CD4-positive, alpha-beta T cell (primary cell): ENCODE results near the gene RIPOR2. TPM values are rescaled to one million over a fixed set of nuclear protein-coding genes. Genes with fewer than 3 reads are reported as not detected.

Experiments used
- ATAC-seq: fragments of 200-7000 bp; cut with Tn5 transposase; one replicate; pipeline ENCODE4 v1.10.0; 2022; ENCODE audit warnings: mild to moderate bottlenecking; ENCODE audit not compliant: poor library complexity
- CTCF ChIA-PET: fragments of 350-600 bp; sonication (Branson Sonifier 250); formaldehyde crosslinking; loops from one replicate; lab custom pipeline; 2021; ENCODE audit warnings: antibody characterized with exemption, inconsistent platforms; lab: Charles Lee
- POLR2A ChIA-PET: fragments of 350-600 bp; sonication (Branson Sonifier 250); formaldehyde crosslinking; loops from one replicate; lab custom pipeline; 2021; ENCODE audit warnings: antibody characterized with exemption, inconsistent platforms; lab: Charles Lee
- DNase-seq, 14 experiments: peaks; one replicate each; pipeline ENCODE4 v3.0.0-alpha.2; 2013 to 2020; ENCODE audit warnings: mixed read lengths in 2 of 14
- H3K27ac ChIP-seq, 2 donors: one replicate each; pipeline versions ENCODE4 v1.5.1 to v1.7.0; 2013; ENCODE audit warnings: low read length in 2 of 2, low read depth in 1 of 2, mild to moderate bottlenecking in 1 of 2
- H3K27me3 ChIP-seq, 2 experiments: 1 replicate in 1 of 2; 2 replicates in 1 of 2; pipeline versions ENCODE4 v1.6.1 to v1.7.0; 2013; ENCODE audit warnings: low read length in 2 of 2, control low read depth in 1 of 2, mild to moderate bottlenecking in 1 of 2, moderate library complexity in 1 of 2; ENCODE audit not compliant: insufficient read depth in 2 of 2, control insufficient read depth in 1 of 2
- H3K36me3 ChIP-seq: one replicate; pipeline ENCODE4 v1.6.1; 2013; ENCODE audit warnings: low read length, control low read depth; ENCODE audit not compliant: insufficient read depth
- H3K4me1 ChIP-seq: one replicate; pipeline ENCODE4 v1.6.1; 2013; ENCODE audit warnings: low read length, control low read depth; ENCODE audit not compliant: insufficient read depth
- H3K4me3 ChIP-seq: one replicate; pipeline ENCODE4 v1.5.1; 2013; ENCODE audit warnings: mild to moderate bottlenecking, low read length, moderate library complexity
- H3K9me3 ChIP-seq, 2 experiments: 1 replicate in 1 of 2; 2 replicates in 1 of 2; pipeline versions ENCODE4 v1.6.1 to v1.7.0; 2013; ENCODE audit warnings: low read length in 2 of 2, mild to moderate bottlenecking in 2 of 2, control low read depth in 1 of 2, moderate library complexity in 1 of 2; ENCODE audit not compliant: control insufficient read depth in 1 of 2, insufficient read depth in 1 of 2
- H3K27ac Mint-ChIP-seq: one replicate; pipeline ENCODE4 v1.8.0; 2020; ENCODE audit warnings: mixed read lengths
- H3K27me3 Mint-ChIP-seq: one replicate; pipeline ENCODE4 v1.8.0; 2021; ENCODE audit warnings: mixed read lengths
- H3K36me3 Mint-ChIP-seq: one replicate; pipeline ENCODE4 v1.8.0; 2021; ENCODE audit warnings: low read depth, mixed read lengths
- H3K4me1 Mint-ChIP-seq: one replicate; pipeline ENCODE4 v1.8.0; 2021; ENCODE audit warnings: low read depth, mixed read lengths
- H3K4me3 Mint-ChIP-seq: one replicate; pipeline ENCODE4 v1.8.0; 2020; ENCODE audit warnings: mild to moderate bottlenecking, mixed read lengths
- H3K9me3 Mint-ChIP-seq: one replicate; pipeline ENCODE4 v1.8.0; 2020; ENCODE audit warnings: mixed read lengths
- intact Hi-C, 2 experiments: fragments of 100-400 bp; cut with DNase I in 1 of 2; cut with micrococcal nuclease in 1 of 2; formaldehyde crosslinking; loops; one replicate each; pipeline versions ENCODE4 v1.15.1 to v1.9.0; 2023 to 2025; cut with DNase I, micrococcal nuclease
- total RNA-seq, 174 experiments: library from RNA in 2 of 174; stranded (reverse) in 2 of 174; gene quantifications; one replicate each; pipeline ENCODE4 v1.2.3 and lab custom pipeline; 2021 to 2026
- TF ChIP-seq, protein P1 (sequence below): fragments of 200-600 bp; IDR thresholded peaks from one replicate; pipeline ENCODE4 v1.8.0; 2022; ENCODE audit warnings: antibody characterized with exemption, mild to moderate bottlenecking

RIPOR2 gene
- total RNA-seq, 2 experiments from 2014 or later = 123 to 129 TPM

DNA sequence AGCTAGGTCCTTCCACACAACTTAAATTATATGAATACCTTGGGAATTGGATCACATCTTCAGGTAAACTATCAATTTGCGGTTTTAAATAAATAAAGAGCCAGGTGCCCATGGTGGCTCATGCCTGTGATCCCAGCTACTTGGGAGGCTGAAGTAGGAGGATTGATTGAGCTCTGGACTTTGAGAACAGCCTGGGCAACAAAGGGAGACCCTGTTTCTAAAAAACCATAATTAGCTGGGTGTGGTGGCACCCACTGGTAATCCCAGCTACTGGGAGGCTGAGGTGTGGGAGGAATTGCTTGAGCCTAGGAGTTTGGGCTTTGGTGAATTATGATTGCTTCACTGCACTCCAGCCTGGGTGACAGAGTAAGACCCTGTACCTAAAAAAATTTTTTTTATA lies 157.6 kb downstream of the RIPOR2 start:
- Histone ChIP-seq H3K9me3 (no peaks in the 10 kb centered on the region), H3K4me1 (peaks cover 15% of the 10 kb centered on the region), H3K36me3 (peaks cover 12% of the 10 kb centered on the region), H3K27me3 (no peaks in the 10 kb centered on the region), H3K27ac (no peak overlapping the region), H3K4me3 (no peak overlapping the region)
- no peaks in the 10 kb centered on the region for H3K27me3 Mint-ChIP-seq
- POLR2A ChIA-PET = interaction anchor here (0.6 to 1.3 kb wide), 2 partner anchors 57 to 1759 kb away, joined by 3 read pairs; no protein-coding TSS in a partner anchor
- H3K4me1 Mint-ChIP-seq = peaks cover 34% of the 10 kb centered on the region
- CTCF ChIA-PET = no interaction called here
- peaks cover 31% of the 10 kb centered on the region for H3K36me3 Mint-ChIP-seq
- H3K9me3 Mint-ChIP-seq = no peaks in the 10 kb centered on the region
- ATAC-seq (no peak), DNase-seq (no peak)
- TF ChIP-seq, protein P1, sequence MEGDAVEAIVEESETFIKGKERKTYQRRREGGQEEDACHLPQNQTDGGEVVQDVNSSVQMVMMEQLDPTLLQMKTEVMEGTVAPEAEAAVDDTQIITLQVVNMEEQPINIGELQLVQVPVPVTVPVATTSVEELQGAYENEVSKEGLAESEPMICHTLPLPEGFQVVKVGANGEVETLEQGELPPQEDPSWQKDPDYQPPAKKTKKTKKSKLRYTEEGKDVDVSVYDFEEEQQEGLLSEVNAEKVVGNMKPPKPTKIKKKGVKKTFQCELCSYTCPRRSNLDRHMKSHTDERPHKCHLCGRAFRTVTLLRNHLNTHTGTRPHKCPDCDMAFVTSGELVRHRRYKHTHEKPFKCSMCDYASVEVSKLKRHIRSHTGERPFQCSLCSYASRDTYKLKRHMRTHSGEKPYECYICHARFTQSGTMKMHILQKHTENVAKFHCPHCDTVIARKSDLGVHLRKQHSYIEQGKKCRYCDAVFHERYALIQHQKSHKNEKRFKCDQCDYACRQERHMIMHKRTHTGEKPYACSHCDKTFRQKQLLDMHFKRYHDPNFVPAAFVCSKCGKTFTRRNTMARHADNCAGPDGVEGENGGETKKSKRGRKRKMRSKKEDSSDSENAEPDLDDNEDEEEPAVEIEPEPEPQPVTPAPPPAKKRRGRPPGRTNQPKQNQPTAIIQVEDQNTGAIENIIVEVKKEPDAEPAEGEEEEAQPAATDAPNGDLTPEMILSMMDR = no peak
- H3K27ac Mint-ChIP-seq = no peak overlapping the region
- H3K4me3 Mint-ChIP-seq = no peak overlapping the region
- intact Hi-C loops = loop anchor here in 1 of 2 experiments (5.0 kb wide), 2 partner anchors 249 to 294 kb away; no protein-coding TSS in a partner anchor

DNA sequence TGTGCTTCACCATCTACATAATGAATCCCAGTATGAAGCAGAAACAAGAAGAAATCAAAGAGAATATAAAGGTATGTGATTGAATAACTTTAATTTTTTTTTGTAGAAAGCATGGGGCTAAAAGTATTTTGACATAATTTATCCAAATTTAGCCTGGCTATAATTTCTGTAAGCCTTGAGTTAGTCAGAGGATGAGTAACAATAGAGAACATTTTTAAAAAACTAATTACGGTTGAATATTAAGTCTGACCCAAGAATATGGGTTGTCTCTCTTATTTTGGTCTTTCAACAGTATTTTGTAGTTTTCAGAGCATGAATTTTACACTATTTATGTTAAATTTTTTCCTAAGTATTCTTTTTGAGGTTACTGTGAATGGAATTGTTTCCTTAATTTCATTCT lies 158.5 kb downstream of the RIPOR2 start:
- H3K4me3 Mint-ChIP-seq = peak overlapping the region; percentile 20
- no peaks in the 10 kb centered on the region for H3K27me3 Mint-ChIP-seq
- H3K27ac ChIP-seq = no peak overlapping the region
- peaks cover 15% of the 10 kb centered on the region for H3K4me1 ChIP-seq
- no peaks in the 10 kb centered on the region for H3K9me3 Mint-ChIP-seq
- no peaks in the 10 kb centered on the region for H3K9me3 ChIP-seq
- ATAC-seq (no peak), DNase-seq (no peak)
- no peak overlapping the region for H3K27ac Mint-ChIP-seq
- peaks cover 34% of the 10 kb centered on the region for H3K4me1 Mint-ChIP-seq
- ChIA-PET POLR2A (no interaction called here), CTCF (no interaction called here)
- no peaks in the 10 kb centered on the region for H3K27me3 ChIP-seq
- peaks cover 12% of the 10 kb centered on the region for H3K36me3 ChIP-seq
- H3K36me3 Mint-ChIP-seq = peaks cover 25% of the 10 kb centered on the region
- TF ChIP-seq, protein P1 = no peak
- no peak overlapping the region for H3K4me3 ChIP-seq
- intact Hi-C loops = loop anchor here in 1 of 2 experiments (5.0 kb wide), 2 partner anchors 250 to 295 kb away; no protein-coding TSS in a partner anchor

DNA sequence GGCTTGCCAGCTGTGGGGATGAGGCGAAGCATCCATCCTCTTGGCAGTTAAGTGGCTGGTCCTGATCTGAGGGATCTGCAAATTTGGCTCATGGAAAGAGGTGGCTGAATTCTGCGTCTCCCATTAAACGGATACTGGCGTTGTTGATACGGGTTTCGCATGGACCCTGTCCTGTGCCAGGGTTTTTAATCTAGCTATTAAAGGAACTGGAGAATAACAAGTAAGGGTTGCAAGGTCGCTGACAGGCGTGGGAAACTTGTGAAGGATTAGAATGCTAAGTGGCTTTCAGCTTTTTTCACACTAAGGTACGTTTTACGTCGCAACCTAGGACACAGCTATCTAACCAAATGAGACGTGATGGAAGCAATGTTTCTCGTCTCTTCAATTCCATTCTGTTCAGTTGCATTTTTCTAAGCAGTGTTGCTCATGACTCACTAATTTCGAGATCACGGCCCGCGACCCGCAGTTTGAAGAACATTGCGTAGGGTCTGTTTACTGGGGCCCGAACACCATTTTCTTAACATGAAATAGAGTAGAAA lies 160.2 kb downstream of the RIPOR2 start:
- Mint-ChIP-seq H3K27ac (peak overlapping the region; percentile 99), H3K4me1 (peaks cover 34% of the 10 kb centered on the region), H3K36me3 (peaks cover 18% of the 10 kb centered on the region), H3K27me3 (no peaks in the 10 kb centered on the region), H3K9me3 (no peaks in the 10 kb centered on the region), H3K4me3 (peak overlapping the region; percentile 99)
- CTCF ChIA-PET = interaction anchor here (1.3 kb wide), 2 partner anchors 54 to 237 kb away, joined by 4 to 5 read pairs; no protein-coding TSS in a partner anchor
- peaks cover 3% of the 10 kb centered on the region for H3K36me3 ChIP-seq
- POLR2A ChIA-PET = interaction anchor here (0.6 to 4.0 kb wide), 15 partner anchors 9 to 251 kb away, joined by 3 to 22 read pairs (median 4); partner anchors contain the start of genes ACOT13, ARMH2, C6orf62 and TDP2
- H3K9me3 ChIP-seq = no peaks in the 10 kb centered on the region
- TF ChIP-seq, protein P1 = no peak
- H3K4me3 ChIP-seq = peak overlapping the region; percentile 99
- DNase-seq (peak in 5 of 14 experiments; percentile 3 to 51 (median 31)), ATAC-seq (peak; percentile 11)
- peak overlapping the region; percentile 3 to 87 for H3K27ac ChIP-seq
- H3K4me1 ChIP-seq = peaks cover 15% of the 10 kb centered on the region
- intact Hi-C loops = loop anchor here (1.0 to 5.0 kb wide), 4 partner anchors 54 to 297 kb away; no protein-coding TSS in a partner anchor
- H3K27me3 ChIP-seq = no peaks in the 10 kb centered on the region
